Suprapubic skin (tissue), 4 donors: Measurements from ENCODE around the gene GPC4.

ENCODE experiments used
- CTCF ChIP-seq, 2 donors: fragments of 200-600 bp in 1 of 2; fragments of 450-650 bp in 1 of 2; sonication (generic) in 1 of 2; IDR thresholded peaks; one replicate each; pipeline ENCODE4 v1.5.1; 2016 to 2019; ENCODE audit warnings: antibody characterized with exemption in 2 of 2, mild to moderate bottlenecking in 1 of 2, moderate library complexity in 1 of 2
- EP300 ChIP-seq: sonication (generic); formaldehyde crosslinking; IDR thresholded peaks from one replicate; pipeline ENCODE4 v1.6.1; 2017; ENCODE audit warnings: antibody characterized with exemption
- POLR2A ChIP-seq, 2 donors: fragments of 450-650 bp; IDR thresholded peaks; one replicate each; pipeline ENCODE4 v1.6.1; 2017; ENCODE audit warnings: antibody characterized with exemption in 2 of 2, mild to moderate bottlenecking in 2 of 2, moderate library complexity in 2 of 2
- POLR2AphosphoS5 ChIP-seq, 3 donors: sonication (generic); formaldehyde crosslinking; IDR thresholded peaks; one replicate each; pipeline ENCODE4 v1.6.1; 2017; ENCODE audit warnings: antibody characterized with exemption in 3 of 3

- TF ChIP-seq CTCF (IDR thresholded peaks at IDR 0.05) = no peak
- TF ChIP-seq POLR2A (IDR thresholded peaks at IDR 0.05) = no peak
- TF ChIP-seq EP300 = no peak
- TF ChIP-seq POLR2AphosphoS5 (IDR thresholded peaks at IDR 0.05) = no peak
Measured at GRCh38 chrX:133350751-133351150, 64.5 kb downstream of the GPC4 start.
